Measurements from ENCODE around the gene RHBDF2. TPM values are rescaled to one million over a fixed set of nuclear protein-coding genes. Genes with fewer than 3 reads are reported as not detected.
A peak's percentile ranks its signal among the peaks of the same experiment; 100 is the strongest.

RHBDF2 gene
- total RNA-seq, 1 experiment from 2014 or later = 33.0 TPM

GRCh38 chr17:76549539-76549938 is 48.3 kb upstream of the RHBDF2 start:
- H3K36me3 Mint-ChIP-seq = no peaks in the 10 kb centered on the region

GRCh38 chr17:76549215-76549518 is 47.9 kb upstream of the RHBDF2 start:
- ChIA-PET POLR2A (no interaction called here), CTCF (interaction anchor here (1.2 to 1.6 kb wide), 2 partner anchors 26 to 151 kb away, joined by 3 to 10 read pairs; no protein-coding TSS in a partner anchor)
- H3K4me1 Mint-ChIP-seq = peaks cover 16% of the 10 kb centered on the region
- H3K4me3 Mint-ChIP-seq = no peak overlapping the region
- DNase-seq (ENCODE audit: low spot score) (no peak), ATAC-seq (no peak)
- H3K27ac Mint-ChIP-seq = no peak overlapping the region
- no peaks in the 10 kb centered on the region for H3K9me3 Mint-ChIP-seq
- TF ChIP-seq FOXJ3 (CRISPR knock-in tag; IDR thresholded peaks at IDR 0.05; ENCODE audit: borderline replicate concordance) = no peak
- no peak for TF ChIP-seq SMAD3 (CRISPR knock-in tag; IDR thresholded peaks at IDR 0.05; ENCODE audit: borderline replicate concordance)
- TF ChIP-seq ELF4 (CRISPR knock-in tag; IDR thresholded peaks at IDR 0.05; ENCODE audit: low read depth) = no peak
- TF ChIP-seq SMAD4 (CRISPR knock-in tag; IDR thresholded peaks at IDR 0.05) = no peak
- TF ChIP-seq, protein P1, sequence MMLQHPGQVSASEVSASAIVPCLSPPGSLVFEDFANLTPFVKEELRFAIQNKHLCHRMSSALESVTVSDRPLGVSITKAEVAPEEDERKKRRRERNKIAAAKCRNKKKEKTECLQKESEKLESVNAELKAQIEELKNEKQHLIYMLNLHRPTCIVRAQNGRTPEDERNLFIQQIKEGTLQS (CRISPR knock-in tag; conservative IDR thresholded peaks at IDR 0.05) = no peak
- TF ChIP-seq TP53 (CRISPR knock-in tag; IDR thresholded peaks at IDR 0.05) = no peak
- H3K36me3 Mint-ChIP-seq = no peaks in the 10 kb centered on the region
- no peaks in the 10 kb centered on the region for H3K27me3 Mint-ChIP-seq (ENCODE audit: low read depth)

More at GRCh38 chr17:76549539-76549938, 48.3 kb upstream of the RHBDF2 start:
- Mint-ChIP-seq H3K4me1 (peaks cover 15% of the 10 kb centered on the region), H3K4me3 (no peak overlapping the region), H3K27ac (no peak overlapping the region), H3K27me3 (ENCODE audit: low read depth) (no peaks in the 10 kb centered on the region), H3K9me3 (no peaks in the 10 kb centered on the region)
- POLR2A ChIA-PET = no interaction called here
- ATAC-seq (no peak), DNase-seq (ENCODE audit: low spot score) (no peak)
- TF ChIP-seq STAT6 (CRISPR knock-in tag; conservative IDR thresholded peaks at IDR 0.05; ENCODE audit: low read depth) (no peak), CDX4 (CRISPR knock-in tag; IDR thresholded peaks at IDR 0.05; ENCODE audit: borderline replicate concordance) (no peak), MXD4 (CRISPR knock-in tag; IDR thresholded peaks at IDR 0.05; ENCODE audit: borderline replicate concordance) (no peak), NFYB (CRISPR knock-in tag; conservative IDR thresholded peaks at IDR 0.05; ENCODE audit: low read depth) (no peak), GTF2I (CRISPR knock-in tag; conservative IDR thresholded peaks at IDR 0.05) (no peak), FOXP1 (CRISPR knock-in tag; IDR thresholded peaks at IDR 0.05; ENCODE audit: borderline replicate concordance) (no peak), SP1 (CRISPR knock-in tag; conservative IDR thresholded peaks at IDR 0.05) (no peak)
- TF ChIP-seq, protein P2, sequence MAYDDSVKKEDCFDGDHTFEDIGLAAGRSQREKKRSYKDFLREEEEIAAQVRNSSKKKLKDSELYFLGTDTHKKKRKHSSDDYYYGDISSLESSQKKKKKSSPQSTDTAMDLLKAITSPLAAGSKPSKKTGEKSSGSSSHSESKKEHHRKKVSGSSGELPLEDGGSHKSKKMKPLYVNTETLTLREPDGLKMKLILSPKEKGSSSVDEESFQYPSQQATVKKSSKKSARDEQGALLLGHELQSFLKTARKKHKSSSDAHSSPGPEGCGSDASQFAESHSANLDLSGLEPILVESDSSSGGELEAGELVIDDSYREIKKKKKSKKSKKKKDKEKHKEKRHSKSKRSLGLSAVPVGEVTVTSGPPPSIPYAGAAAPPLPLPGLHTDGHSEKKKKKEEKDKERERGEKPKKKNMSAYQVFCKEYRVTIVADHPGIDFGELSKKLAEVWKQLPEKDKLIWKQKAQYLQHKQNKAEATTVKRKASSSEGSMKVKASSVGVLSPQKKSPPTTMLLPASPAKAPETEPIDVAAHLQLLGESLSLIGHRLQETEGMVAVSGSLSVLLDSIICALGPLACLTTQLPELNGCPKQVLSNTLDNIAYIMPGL (CRISPR knock-in tag; IDR thresholded peaks at IDR 0.05) = no peak
- CTCF ChIA-PET = interaction anchor here (1.2 to 1.6 kb wide), 2 partner anchors 26 to 152 kb away, joined by 3 to 10 read pairs; no protein-coding TSS in a partner anchor

DNA sequence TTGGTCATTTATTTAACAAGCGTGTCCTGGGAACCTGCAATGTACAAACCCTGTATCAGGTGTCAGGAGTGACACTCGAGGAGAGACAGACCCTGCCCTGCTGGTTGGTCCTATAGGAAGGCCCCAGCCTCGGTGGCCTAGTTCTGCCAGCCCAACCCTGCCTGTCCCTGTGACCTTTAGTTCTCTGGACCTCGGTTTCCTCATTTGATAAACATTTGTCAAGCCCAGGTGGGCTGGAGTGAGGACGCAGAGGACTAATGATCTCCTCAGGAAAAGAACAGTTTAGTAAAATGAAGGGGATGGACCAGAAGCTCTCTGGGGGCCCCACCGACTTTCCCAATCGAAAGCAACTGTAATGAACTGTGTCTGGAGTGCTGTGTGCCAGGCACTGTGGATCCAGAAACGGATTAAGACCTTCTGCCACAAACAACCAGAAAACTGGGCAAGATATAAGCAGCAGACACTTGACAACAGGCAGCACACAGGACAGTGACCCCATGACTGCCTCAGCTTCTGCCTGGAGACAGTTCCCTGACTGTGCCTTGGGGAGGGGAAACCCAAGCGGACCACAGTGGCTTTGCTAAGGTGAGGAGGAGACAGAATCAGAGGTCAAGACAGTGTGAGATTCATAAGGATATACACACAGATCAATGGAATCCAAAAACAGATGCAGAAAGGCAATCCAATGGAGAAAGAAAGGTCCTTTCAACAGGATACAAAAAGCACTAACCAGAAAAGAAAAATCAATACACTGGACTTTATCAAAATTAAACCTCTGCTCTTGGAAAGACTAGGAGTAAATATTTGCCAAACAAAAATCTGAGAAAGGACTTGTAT is 47.4 kb upstream of the RHBDF2 start:
- Mint-ChIP-seq H3K4me3 (no peak overlapping the region), H3K36me3 (no peaks in the 10 kb centered on the region), H3K4me1 (peaks cover 22% of the 10 kb centered on the region), H3K9me3 (no peaks in the 10 kb centered on the region), H3K27me3 (ENCODE audit: low read depth) (no peaks in the 10 kb centered on the region), H3K27ac (no peak overlapping the region)
- CTCF ChIA-PET = interaction anchor here (1.0 to 1.6 kb wide), 3 partner anchors 9 to 151 kb away, joined by 3 to 10 read pairs (median 6); no protein-coding TSS in a partner anchor
- POLR2A ChIA-PET = no interaction called here
- TF ChIP-seq ELF4 (CRISPR knock-in tag; IDR thresholded peaks at IDR 0.05; ENCODE audit: low read depth) (no peak), ZNF232 (CRISPR knock-in tag; IDR thresholded peaks at IDR 0.05) (no peak), GABPB1 (CRISPR knock-in tag; IDR thresholded peaks at IDR 0.05) (peak; percentile 7; the same call in 1 of the 2 replicates), ZNF532 (CRISPR knock-in tag; IDR thresholded peaks at IDR 0.05; ENCODE audit: borderline replicate concordance) (no peak), OVOL2 (CRISPR knock-in tag; IDR thresholded peaks at IDR 0.05; ENCODE audit: borderline replicate concordance) (no peak), JAZF1 (CRISPR knock-in tag; IDR thresholded peaks at IDR 0.05) (no peak), KAT7 (CRISPR knock-in tag; IDR thresholded peaks at IDR 0.05; ENCODE audit: borderline replicate concordance) (no peak)
- TF ChIP-seq, protein P1 (CRISPR knock-in tag; conservative IDR thresholded peaks at IDR 0.05) = no peak
- no peak for DNase-seq (ENCODE audit: low spot score)
- no peak for ATAC-seq

Measured in WTC11 (cell line).